Activated CD8-positive, alpha-beta T cell treated with anti-CD3 and anti-CD28 coated beads, Interleukin-2, amount 10 ng/mL, durations not matched to agents 7 days and 5 days (primary cell): Measurements from ENCODE around the gene BCL2. TPM values are rescaled to one million over a fixed set of nuclear protein-coding genes. Genes with fewer than 3 reads are reported as not detected.
A peak's percentile ranks its signal among the peaks of the same experiment; 100 is the strongest.
"Not testable (repeated sequence)": the region's sequence is repeated elsewhere in the genome, so short reads cannot be mapped to it uniquely, and the experiment has no call there.

Experiments used
- ATAC-seq: fragments of 150-1000 bp; cut with Tn5 transposase; one replicate; pipeline ENCODE4 v1.10.0; 2021; ENCODE audit warnings: moderate library complexity
- CTCF ChIA-PET: fragments of 350-600 bp; sonication (Branson Sonifier 250); formaldehyde crosslinking; loops from one replicate; lab custom pipeline; 2021; ENCODE audit warnings: antibody characterized with exemption; lab: Charles Lee
- POLR2A ChIA-PET: fragments of 350-600 bp; sonication (Branson Sonifier 250); formaldehyde crosslinking; loops from one replicate; lab custom pipeline; 2021; ENCODE audit warnings: antibody characterized with exemption; lab: Charles Lee
- DNase-seq: peaks from one replicate; pipeline ENCODE4 v3.0.0-alpha.2; 2020
- H3K27ac Mint-ChIP-seq: one replicate; pipeline ENCODE4 v1.8.0; 2021; ENCODE audit warnings: mild to moderate bottlenecking, mixed read lengths
- H3K27me3 Mint-ChIP-seq: one replicate; pipeline ENCODE4 v1.8.0; 2021; ENCODE audit warnings: low read depth, mixed read lengths
- H3K36me3 Mint-ChIP-seq: one replicate; pipeline ENCODE4 v1.8.0; 2021; ENCODE audit warnings: low read depth, mixed read lengths
- H3K4me1 Mint-ChIP-seq: one replicate; pipeline ENCODE4 v1.8.0; 2021; ENCODE audit warnings: low read depth, mixed read lengths
- H3K4me3 Mint-ChIP-seq: one replicate; pipeline ENCODE4 v1.8.0; 2021; ENCODE audit warnings: mild to moderate bottlenecking, mixed read lengths
- H3K9me3 Mint-ChIP-seq: one replicate; pipeline ENCODE4 v1.8.0; 2022; ENCODE audit warnings: mixed read lengths; ENCODE audit not compliant: insufficient read depth
- total RNA-seq, 2 experiments: library from RNA; stranded (reverse); gene quantifications; one replicate each; pipeline ENCODE4 v1.2.3, GENCODE V29; 2021

Gene BCL2
- total RNA-seq, 2 experiments from 2014 or later: 140 TPM

GRCh38 chr18:63198098-63198760 is 121.3 kb downstream of the BCL2 start:
- Mint-ChIP-seq H3K9me3 (no peaks in the 10 kb centered on the region), H3K27ac (no peak overlapping the region), H3K4me3 (no peak overlapping the region), H3K4me1 (peaks cover 42% of the 10 kb centered on the region), H3K36me3 (peaks cover 25% of the 10 kb centered on the region), H3K27me3 (no peaks in the 10 kb centered on the region)
- ATAC-seq: no peak
- CTCF ChIA-PET: interaction anchor here (1.1 to 4.1 kb wide), 9 partner anchors 13 to 124 kb away, joined by 4 to 47 read pairs (median 6); partner anchors contain the start of gene BCL2
- DNase-seq: no peak
- POLR2A ChIA-PET: interaction anchor here (1.0 to 5.0 kb wide), 14 partner anchors 9 to 120 kb away, joined by 3 to 51 read pairs (median 8); partner anchors contain the start of gene BCL2

- H3K27ac Mint-ChIP-seq: no peak overlapping the region
- no peaks in the 10 kb centered on the region for H3K9me3 Mint-ChIP-seq
- peaks cover 26% of the 10 kb centered on the region for H3K36me3 Mint-ChIP-seq
- CTCF ChIA-PET: interaction anchor here (0.7 to 4.1 kb wide), 20 partner anchors 9 to 125 kb away, joined by 3 to 47 read pairs (median 6); partner anchors contain the start of gene BCL2
- POLR2A ChIA-PET: interaction anchor here (0.6 to 5.0 kb wide), 19 partner anchors 10 to 135 kb away, joined by 3 to 51 read pairs (median 6); partner anchors contain the start of gene BCL2
- no peaks in the 10 kb centered on the region for H3K27me3 Mint-ChIP-seq
- peak; percentile 36 for ATAC-seq
- H3K4me3 Mint-ChIP-seq: no peak overlapping the region
- peaks cover 42% of the 10 kb centered on the region for H3K4me1 Mint-ChIP-seq
- DNase-seq: peak; percentile 56
Observed at GRCh38 chr18:63197246-63197869, 122.2 kb downstream of the BCL2 start.

- peaks cover 37% of the 10 kb centered on the region for H3K4me1 Mint-ChIP-seq
- DNase-seq: no peak
- H3K36me3 Mint-ChIP-seq: peaks cover 31% of the 10 kb centered on the region
- H3K27me3 Mint-ChIP-seq: no peaks in the 10 kb centered on the region
- H3K9me3 Mint-ChIP-seq: no peaks in the 10 kb centered on the region
- H3K27ac Mint-ChIP-seq: no peak overlapping the region
- CTCF ChIA-PET: interaction anchor here (1.0 to 4.1 kb wide), 17 partner anchors 8 to 179 kb away, joined by 3 to 47 read pairs (median 6); partner anchors contain the start of gene BCL2
- ATAC-seq: no peak
- H3K4me3 Mint-ChIP-seq: no peak overlapping the region
- POLR2A ChIA-PET: interaction anchor here (1.1 to 5.0 kb wide), 6 partner anchors 12 to 123 kb away, joined by 3 to 51 read pairs (median 24); partner anchors contain the start of gene BCL2
Observed at GRCh38 chr18:63195326-63196159, 124.0 kb downstream of the BCL2 start.

GRCh38 chr18:63192885-63193349 is 126.7 kb downstream of the BCL2 start:
- DNase-seq (no peak), ATAC-seq (no peak)
- Mint-ChIP-seq H3K27ac (no peak overlapping the region), H3K9me3 (no peaks in the 10 kb centered on the region), H3K27me3 (no peaks in the 10 kb centered on the region), H3K4me1 (peaks cover 53% of the 10 kb centered on the region), H3K4me3 (no peak overlapping the region), H3K36me3 (peaks cover 45% of the 10 kb centered on the region)
- POLR2A ChIA-PET: interaction anchor here (0.8 kb wide), 1 partner anchor 35 kb away, joined by 3 read pairs; no protein-coding TSS in a partner anchor
- CTCF ChIA-PET: no interaction called here

GRCh38 chr18:63192126-63192884 is 127.3 kb downstream of the BCL2 start:
- Mint-ChIP-seq H3K9me3 (no peaks in the 10 kb centered on the region), H3K27ac (peak overlapping the region; percentile 28)
- POLR2A ChIA-PET: interaction anchor here (0.8 kb wide), 1 partner anchor 35 kb away, joined by 3 read pairs; no protein-coding TSS in a partner anchor

GRCh38 chr18:63191413-63191812 is 128.2 kb downstream of the BCL2 start:
- Mint-ChIP-seq H3K27ac (no peak overlapping the region), H3K9me3 (no peaks in the 10 kb centered on the region), H3K27me3 (no peaks in the 10 kb centered on the region), H3K36me3 (peaks cover 49% of the 10 kb centered on the region), H3K4me3 (no peak overlapping the region), H3K4me1 (peaks cover 66% of the 10 kb centered on the region)
- ChIA-PET POLR2A (interaction anchor here (1.3 kb wide), 1 partner anchor 30 kb away, joined by 4 read pairs; no protein-coding TSS in a partner anchor), CTCF (no interaction called here)
- ATAC-seq (no peak), DNase-seq (no peak)

More at GRCh38 chr18:63192126-63192884, 127.3 kb downstream of the BCL2 start:
- no peak for DNase-seq
- Mint-ChIP-seq H3K4me3 (no peak overlapping the region), H3K36me3 (peaks cover 48% of the 10 kb centered on the region), H3K4me1 (peaks cover 59% of the 10 kb centered on the region), H3K27me3 (no peaks in the 10 kb centered on the region)
- CTCF ChIA-PET: no interaction called here
- no peak for ATAC-seq

GRCh38 chr18:63190838-63191237 is 128.7 kb downstream of the BCL2 start:
- not testable (repeated sequence) for DNase-seq, H3K9me3 Mint-ChIP-seq, H3K4me3 Mint-ChIP-seq, ATAC-seq, H3K27ac Mint-ChIP-seq, H3K27me3 Mint-ChIP-seq
- peaks cover 67% of the 10 kb centered on the region for H3K4me1 Mint-ChIP-seq
- POLR2A ChIA-PET: interaction anchor here (1.3 kb wide), 1 partner anchor 30 kb away, joined by 4 read pairs; no protein-coding TSS in a partner anchor
- H3K36me3 Mint-ChIP-seq: peaks cover 49% of the 10 kb centered on the region
- CTCF ChIA-PET: interaction anchor here (1.0 to 1.9 kb wide), 2 partner anchors 28 to 124 kb away, joined by 3 to 4 read pairs; no protein-coding TSS in a partner anchor

GRCh38 chr18:63189817-63190216 is 129.8 kb downstream of the BCL2 start:
- H3K36me3 Mint-ChIP-seq: peaks cover 51% of the 10 kb centered on the region
- peaks cover 63% of the 10 kb centered on the region for H3K4me1 Mint-ChIP-seq
- POLR2A ChIA-PET: no interaction called here
- H3K9me3 Mint-ChIP-seq: no peaks in the 10 kb centered on the region
- H3K4me3 Mint-ChIP-seq: no peak overlapping the region
- ATAC-seq: no peak
- CTCF ChIA-PET: interaction anchor here (1.0 to 1.9 kb wide), 4 partner anchors 18 to 125 kb away, joined by 3 to 4 read pairs (median 4); no protein-coding TSS in a partner anchor
- DNase-seq: no peak
- H3K27ac Mint-ChIP-seq: no peak overlapping the region
- no peaks in the 10 kb centered on the region for H3K27me3 Mint-ChIP-seq

- H3K4me3 Mint-ChIP-seq: no peak overlapping the region
- no peaks in the 10 kb centered on the region for H3K9me3 Mint-ChIP-seq
- ATAC-seq: no peak
- ChIA-PET CTCF (interaction anchor here (1.5 to 1.9 kb wide), 2 partner anchors 17 to 126 kb away, joined by 3 to 4 read pairs; no protein-coding TSS in a partner anchor), POLR2A (no interaction called here)
- no peak overlapping the region for H3K27ac Mint-ChIP-seq
- H3K27me3 Mint-ChIP-seq: no peaks in the 10 kb centered on the region
- no peak for DNase-seq
- peaks cover 69% of the 10 kb centered on the region for H3K4me1 Mint-ChIP-seq
- peaks cover 56% of the 10 kb centered on the region for H3K36me3 Mint-ChIP-seq
Observed at GRCh38 chr18:63189041-63189440, 130.5 kb downstream of the BCL2 start.

GRCh38 chr18:63187791-63188460 is 131.6 kb downstream of the BCL2 start:
- DNase-seq: no peak
- H3K36me3 Mint-ChIP-seq: peaks cover 58% of the 10 kb centered on the region
- H3K4me1 Mint-ChIP-seq: peaks cover 68% of the 10 kb centered on the region
- H3K27ac Mint-ChIP-seq: no peak overlapping the region
- H3K27me3 Mint-ChIP-seq: no peaks in the 10 kb centered on the region
- no peak for ATAC-seq
- ChIA-PET POLR2A (interaction anchor here (1.1 to 1.3 kb wide), 2 partner anchors 24 to 130 kb away, joined by 4 to 5 read pairs; no protein-coding TSS in a partner anchor), CTCF (interaction anchor here (1.0 to 1.5 kb wide), 4 partner anchors 8 to 27 kb away, joined by 3 to 12 read pairs (median 4); no protein-coding TSS in a partner anchor)
- H3K4me3 Mint-ChIP-seq: no peak overlapping the region
- no peaks in the 10 kb centered on the region for H3K9me3 Mint-ChIP-seq
